H1 (cell line): ENCODE measurements around the gene BROX. TPM values are rescaled to one million over a fixed set of nuclear protein-coding genes. Genes with fewer than 3 reads are reported as not detected.

ENCODE experiments used
- polyA plus RNA-seq, 7 experiments: library from polyadenylated mRNA; depleted of rRNA in 3 of 7; stranded (reverse) in 5 of 7; unstranded in 2 of 7; fragments of >200 nt in 5 of 7; fragments of 200-250 nt in 2 of 7; gene quantifications; 1 replicate in 5 of 7; 2 replicates in 1 of 7; 4 replicates in 1 of 7; pipeline versions ENCODE4 v1.2.1 to v1.2.3, GENCODE V29; 2011 to 2013; ENCODE audit warnings: missing spikeins in 2 of 7, mixed read lengths in 2 of 7
- total RNA-seq: library from RNA; stranded (reverse); fragmentation: NEBNext Ultra II Directional; extraction: Animal tissue kit (Norgen Biotek cat#: 25700); gene quantifications from 2 replicates; pipeline ENCODE4 v1.2.1, GENCODE V29; 2021
- TF ChIP-seq, protein P1 (sequence below): IDR thresholded peaks from 2 replicates; pipeline ENCODE4 v1.6.1; 2011; ENCODE audit warnings: low read depth, mild to moderate bottlenecking, low read length; ENCODE audit not compliant: insufficient read depth

The BROX gene
- total and polyA plus RNA-seq, 2 of the 8 experiments (the other 6 are each of a cell fraction or from before 2014, with no cell fraction given), result 3.8 to 26.7 TPM

DNA sequence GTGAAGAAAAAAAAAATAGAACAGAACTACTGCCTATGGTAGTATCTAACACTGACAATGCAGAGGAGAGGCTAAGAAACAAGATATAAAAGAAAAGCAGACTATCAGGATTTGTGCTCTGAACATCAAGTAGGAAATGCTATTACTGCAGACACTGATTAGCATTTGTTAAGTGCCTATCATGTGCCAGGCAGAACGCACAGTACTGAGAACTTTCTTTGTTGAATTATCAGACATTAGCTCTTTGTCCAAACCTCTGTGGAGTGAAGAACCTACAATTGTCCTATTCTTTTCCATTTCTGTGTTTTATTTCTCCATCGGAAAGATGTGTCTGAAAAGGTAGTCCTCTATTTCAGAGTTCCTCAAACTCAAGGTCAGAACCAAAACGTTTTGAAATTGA, 72.0 kb downstream of the BROX start (continued):
- TF ChIP-seq, protein P1, sequence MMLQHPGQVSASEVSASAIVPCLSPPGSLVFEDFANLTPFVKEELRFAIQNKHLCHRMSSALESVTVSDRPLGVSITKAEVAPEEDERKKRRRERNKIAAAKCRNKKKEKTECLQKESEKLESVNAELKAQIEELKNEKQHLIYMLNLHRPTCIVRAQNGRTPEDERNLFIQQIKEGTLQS, result no peak

Other genes starting within 250 kb of the BROX start
- not detected in 2 replicates for gene HHIPL2, start 164.5 kb upstream of the BROX start, total RNA-seq
- gene HHIPL2, start 164.5 kb upstream of the BROX start, polyA plus RNA-seq (2011; rRNA removed), result 0.08 TPM in 2 replicates
- gene TAF1A, start 122.6 kb upstream of the BROX start, total RNA-seq, result 15.9 and 16.7 TPM in 2 replicates
- 2.1 and 3.3 TPM in 2 replicates for gene TAF1A, start 122.6 kb upstream of the BROX start, polyA plus RNA-seq (2011; rRNA removed)
- 67.5 and 69.0 TPM in 2 replicates for gene MIA3, start 94.5 kb upstream of the BROX start, total RNA-seq
- 105 and 120 TPM in 2 replicates for gene MIA3, start 94.5 kb upstream of the BROX start, polyA plus RNA-seq (2011; rRNA removed)
- 101 and 103 TPM in 2 replicates for gene AIDA, start 73 bp upstream of the BROX start, total RNA-seq
- 28.1 and 52.5 TPM in 2 replicates for gene AIDA, start 73 bp upstream of the BROX start, polyA plus RNA-seq (2011; rRNA removed)
- gene FAM177B, start 24.6 kb downstream of the BROX start, total RNA-seq, result not detected in 2 replicates
- 0.06 and 0.11 TPM in 2 replicates for gene FAM177B, start 24.6 kb downstream of the BROX start, polyA plus RNA-seq (2011; rRNA removed)
- gene DISP1, start 102.5 kb downstream of the BROX start, total RNA-seq, result 4.1 and 4.3 TPM in 2 replicates
- 4.2 and 6.1 TPM in 2 replicates for gene DISP1, start 102.5 kb downstream of the BROX start, polyA plus RNA-seq (2011; rRNA removed)